Left ventricle myocardium inferior (tissue), 1 donor: Measurements from ENCODE around the gene LIN52. TPM values are rescaled to one million over a fixed set of nuclear protein-coding genes. Genes with fewer than 3 reads are reported as not detected.

Experiments used
- DNase-seq: peaks from one replicate; pipeline ENCODE4 v3.0.0-alpha.2; 2020
- H3K27ac ChIP-seq: fragments of 200-600 bp; replicated peaks from 2 replicates; pipeline ENCODE4 v1.8.0; 2021
- H3K27me3 ChIP-seq: fragments of 200-600 bp; 2 replicates; pipeline ENCODE4 v1.8.0; 2021; ENCODE audit warnings: low read depth
- H3K36me3 ChIP-seq: fragments of 200-600 bp; 2 replicates; pipeline ENCODE4 v1.8.0; 2021
- H3K4me1 ChIP-seq: fragments of 200-600 bp; 2 replicates; pipeline ENCODE4 v1.8.0; 2021
- H3K4me3 ChIP-seq: fragments of 200-600 bp; 2 replicates; pipeline ENCODE4 v1.8.0; 2021; ENCODE audit warnings: mild to moderate bottlenecking, moderate library complexity
- H3K9me3 ChIP-seq: fragments of 200-600 bp; replicated peaks from 2 replicates; pipeline ENCODE4 v1.8.0; 2021
- CTCF ChIP-seq: fragments of 200-600 bp; IDR thresholded peaks from 2 replicates; pipeline ENCODE4 v1.8.0; 2021; ENCODE audit warnings: antibody characterized with exemption, mild to moderate bottlenecking, borderline replicate concordance
- intact Hi-C: fragments of 100-400 bp; cut with micrococcal nuclease; formaldehyde crosslinking; loops from one replicate; pipeline ENCODE4 v1.11.0; 2022
- long read RNA-seq: library from polyadenylated mRNA; unstranded; transcript quantifications from one replicate; pipeline ENCODE4 v2.0.0, GENCODE V29; 2021
- total RNA-seq: library from RNA; stranded (reverse); fragmentation: NEBNext Ultra II Directional; extraction: Animal tissue kit (Norgen Biotek cat#: 25700); gene quantifications from one replicate; pipeline ENCODE4 v1.2.1, GENCODE V29; 2021
- donor health status: DM: no; HTN: yes; CAD: no; lungs with severe emphysema.

The LIN52 gene
- total RNA-seq = 8.0 TPM
- long read RNA-seq, transcript LIN52-205 (6 exons, 2,776 nt) = major isoform, 18 of 29 reads
- long read RNA-seq, partial matches to known transcripts = 3 of 29 reads
- long read RNA-seq, other reads (novel, unspliced or antisense) = 7 of 29 reads

GRCh38 chr14:74084277-74085046 lies at the start of gene LIN52, which contains the start of gene ALDH6A1:
TSS of gene LIN52 (plus strand) at chr14:74084956. CDS start at chr14:74084975, 19 bp downstream.
TSS of gene ALDH6A1 (minus strand) at chr14:74084453. CDS start at chr14:74084394, 59 bp downstream.
- Histone ChIP-seq H3K27me3 (no peaks in the 10 kb centered on the region), H3K9me3 (no peaks in the 10 kb centered on the region), H3K4me3 (peak within 1 kb of the TSS; percentile 87), H3K27ac (peak within 1 kb of the TSS; percentile 88), H3K36me3 (no peaks in the 10 kb centered on the region), H3K4me1 (peaks cover 46% of the 10 kb centered on the region)
- TF ChIP-seq CTCF = peak; percentile 22
- intact Hi-C loops = no loop called here
- DNase-seq = peak; percentile 99

- H3K27ac ChIP-seq = no peak overlapping the region
- H3K36me3 ChIP-seq = peaks cover 7% of the 10 kb centered on the region
- no peaks in the 10 kb centered on the region for H3K9me3 ChIP-seq
- no peak for TF ChIP-seq CTCF
- H3K27me3 ChIP-seq = no peaks in the 10 kb centered on the region
- intact Hi-C loops = no loop called here
- no peak overlapping the region for H3K4me3 ChIP-seq
- no peak for DNase-seq
- H3K4me1 ChIP-seq = no peaks in the 10 kb centered on the region
These were observed 49.2 kb upstream of the LIN52 start for GRCh38 chr14:74035556-74035955.

GRCh38 chr14:74038020-74038859 lies 46.5 kb upstream of the LIN52 start:
- H3K36me3 ChIP-seq = peaks cover 7% of the 10 kb centered on the region
- no peak for DNase-seq
- peak; percentile 76 for TF ChIP-seq CTCF
- H3K27ac ChIP-seq = no peak overlapping the region
- H3K4me1 ChIP-seq = no peaks in the 10 kb centered on the region
- no peaks in the 10 kb centered on the region for H3K9me3 ChIP-seq
- intact Hi-C loops = no loop called here
- H3K27me3 ChIP-seq = no peaks in the 10 kb centered on the region
- H3K4me3 ChIP-seq = no peak overlapping the region

- no peaks in the 10 kb centered on the region for H3K36me3 ChIP-seq
- H3K4me3 ChIP-seq = no peak overlapping the region
- no peaks in the 10 kb centered on the region for H3K9me3 ChIP-seq
- intact Hi-C loops = no loop called here
- no peaks in the 10 kb centered on the region for H3K27me3 ChIP-seq
- H3K27ac ChIP-seq = no peak overlapping the region
- TF ChIP-seq CTCF = no peak
- H3K4me1 ChIP-seq = no peaks in the 10 kb centered on the region
- no peak for DNase-seq
These were observed 42.5 kb upstream of the LIN52 start for GRCh38 chr14:74042296-74042695.

- Histone ChIP-seq H3K27ac (no peak overlapping the region), H3K9me3 (no peaks in the 10 kb centered on the region), H3K36me3 (peaks cover 7% of the 10 kb centered on the region), H3K4me3 (no peak overlapping the region), H3K27me3 (no peaks in the 10 kb centered on the region), H3K4me1 (no peaks in the 10 kb centered on the region)
- intact Hi-C loops = no loop called here
- TF ChIP-seq CTCF = no peak
- no peak for DNase-seq
These were observed 39.2 kb upstream of the LIN52 start for GRCh38 chr14:74045522-74045921.
